CD14-positive monocyte (primary cell): ENCODE results near the gene LIN7A. TPM values are rescaled to one million over a fixed set of nuclear protein-coding genes. Genes with fewer than 3 reads are reported as not detected.

ENCODE experiments used
- DNase-seq, 3 donors: peaks; one replicate each; pipeline ENCODE4 v3.0.0-alpha.2; 2011 to 2022
- H2AFZ ChIP-seq: 2 replicates; pipeline ENCODE4 v1.6.0; 2012; ENCODE audit warnings: mild to moderate bottlenecking, low read depth, low read length, inconsistent platforms; ENCODE audit not compliant: insufficient read depth, poor library complexity, severe bottlenecking
- H3K27ac ChIP-seq, 2 donors: 1 replicate in 1 of 2; 2 replicates in 1 of 2; pipeline ENCODE4 v1.5.1; 2012 to 2013; ENCODE audit warnings: low read length in 2 of 2, control low read depth in 1 of 2, inconsistent platforms in 1 of 2, low read depth in 1 of 2, mild to moderate bottlenecking in 1 of 2
- H3K27me3 ChIP-seq, 2 donors: one replicate each; pipeline versions ENCODE4 v1.6.0 to v1.6.1; 2011 to 2013; ENCODE audit warnings: low read length in 2 of 2; ENCODE audit not compliant: control insufficient read depth in 2 of 2, insufficient read depth in 2 of 2
- H3K36me3 ChIP-seq, 2 donors: replicated peaks in 1 of 2; 1 replicate in 1 of 2; 2 replicates in 1 of 2; pipeline versions ENCODE4 v1.5.1 to v1.6.1; 2012 to 2013; ENCODE audit warnings: low read length in 2 of 2, control low read depth in 1 of 2, inconsistent platforms in 1 of 2, mild to moderate bottlenecking in 1 of 2; ENCODE audit not compliant: insufficient read depth in 2 of 2, control insufficient read depth in 1 of 2
- H3K4me1 ChIP-seq, 2 donors: 1 replicate in 1 of 2; 2 replicates in 1 of 2; pipeline versions ENCODE4 v1.5.1 to v1.6.1; 2012 to 2013; ENCODE audit warnings: low read length in 2 of 2, control low read depth in 1 of 2, inconsistent platforms in 1 of 2, mild to moderate bottlenecking in 1 of 2, moderate library complexity in 1 of 2; ENCODE audit not compliant: insufficient read depth in 2 of 2, control insufficient read depth in 1 of 2
- H3K4me2 ChIP-seq: replicated peaks from 2 replicates; pipeline ENCODE3; 2012; ENCODE audit warnings: low read length, moderate library complexity, mild to moderate bottlenecking; ENCODE audit not compliant: poor library complexity, severe bottlenecking; ENCODE audit errors: extremely low read depth
- H3K4me3 ChIP-seq, 3 experiments: fragments of 200-600 bp in 1 of 3; sonication (generic) in 1 of 3; replicated peaks in 1 of 3; 1 replicate in 2 of 3; 2 replicates in 1 of 3; pipeline ENCODE4 v1.5.1; 2011 to 2013; ENCODE audit warnings: low read length in 3 of 3, mild to moderate bottlenecking in 3 of 3, control low read depth in 2 of 3, low read depth in 2 of 3, inconsistent platforms in 1 of 3, moderate library complexity in 1 of 3
- H3K79me2 ChIP-seq: 2 replicates; pipeline ENCODE4 v1.6.0; 2012; ENCODE audit warnings: mild to moderate bottlenecking, control low read depth, inconsistent platforms, low read length, moderate library complexity; ENCODE audit not compliant: insufficient read depth
- H3K9ac ChIP-seq: 2 replicates; pipeline ENCODE4 v1.6.0; 2017; ENCODE audit warnings: low read length, mild to moderate bottlenecking; ENCODE audit not compliant: insufficient read depth, poor library complexity, severe bottlenecking
- H3K9me3 ChIP-seq, 2 donors: replicated peaks in 1 of 2; 1 replicate in 1 of 2; 2 replicates in 1 of 2; pipeline versions ENCODE4 v1.5.1 to v1.6.1; 2012 to 2013; ENCODE audit warnings: low read length in 2 of 2, control low read depth in 1 of 2; ENCODE audit not compliant: control insufficient read depth in 1 of 2, insufficient read depth in 1 of 2
- H4K20me1 ChIP-seq: 2 replicates; pipeline ENCODE4 v1.6.0; 2012; ENCODE audit warnings: mild to moderate bottlenecking, low read length, control low read depth, moderate library complexity; ENCODE audit not compliant: insufficient read depth
- H3K27ac Mint-ChIP-seq, 7 donors: one replicate each; pipeline ENCODE4 v1.8.0; 2020; ENCODE audit warnings: mild to moderate bottlenecking in 7 of 7, mixed read lengths in 7 of 7, moderate library complexity in 6 of 7, inconsistent platforms in 2 of 7
- H3K27me3 Mint-ChIP-seq, 3 donors: one replicate each; pipeline ENCODE4 v1.8.0; 2021 to 2022; ENCODE audit warnings: low read depth in 3 of 3, mild to moderate bottlenecking in 3 of 3, mixed read lengths in 3 of 3, moderate library complexity in 3 of 3, inconsistent platforms in 1 of 3
- H3K36me3 Mint-ChIP-seq, 2 donors: one replicate each; pipeline ENCODE4 v1.8.0; 2020; ENCODE audit warnings: mixed read lengths in 2 of 2, inconsistent platforms in 1 of 2, mild to moderate bottlenecking in 1 of 2
- H3K4me1 Mint-ChIP-seq: one replicate; pipeline ENCODE4 v1.8.0; 2020; ENCODE audit warnings: mild to moderate bottlenecking, mixed read lengths
- H3K4me3 Mint-ChIP-seq, 2 donors: one replicate each; pipeline ENCODE4 v1.8.0; 2020; ENCODE audit warnings: mild to moderate bottlenecking in 2 of 2, mixed read lengths in 2 of 2, moderate library complexity in 1 of 2
- H3K9me3 Mint-ChIP-seq, 7 donors: one replicate each; pipeline ENCODE4 v1.8.0; 2020 to 2022; ENCODE audit warnings: mixed read lengths in 7 of 7, mild to moderate bottlenecking in 6 of 7, moderate library complexity in 6 of 7, inconsistent platforms in 2 of 7
- WGBS: methylation state at CpG from one replicate; pipeline ENCODE4 v1.1.5; 2013; ENCODE audit warnings: missing lambda C conversion rate; ENCODE audit not compliant: insufficient coverage; 5-methylcytosine and 5-hydroxymethylcytosine counted together
- intact Hi-C, 2 donors: fragments of 100-400 bp; cut with micrococcal nuclease; formaldehyde crosslinking; loops; one replicate each; pipeline versions ENCODE4 v1.15.0 to v1.15.1; 2023
- polyA plus RNA-seq, 3 donors: library from polyadenylated mRNA; depleted of rRNA in 1 of 3; unstranded in 2 of 3; stranded (reverse) in 1 of 3; fragments of 300-500 nt in 2 of 3; fragments of >200 nt in 1 of 3; fragmentation: Illumina TruSeq in 2 of 3; gene quantifications; 1 replicate in 2 of 3; 2 replicates in 1 of 3; pipeline ENCODE4 v1.2.3, GENCODE V29; 2012 to 2021
- TF ChIP-seq, protein P1 (sequence below): fragments of 200-600 bp; IDR thresholded peaks from one replicate; pipeline ENCODE4 v1.8.0; 2022; ENCODE audit warnings: antibody characterized with exemption, mild to moderate bottlenecking

The LIN7A gene
- polyA plus RNA-seq, 3 donors: 8.0 to 16.6 (median 15.2) TPM

DNA sequence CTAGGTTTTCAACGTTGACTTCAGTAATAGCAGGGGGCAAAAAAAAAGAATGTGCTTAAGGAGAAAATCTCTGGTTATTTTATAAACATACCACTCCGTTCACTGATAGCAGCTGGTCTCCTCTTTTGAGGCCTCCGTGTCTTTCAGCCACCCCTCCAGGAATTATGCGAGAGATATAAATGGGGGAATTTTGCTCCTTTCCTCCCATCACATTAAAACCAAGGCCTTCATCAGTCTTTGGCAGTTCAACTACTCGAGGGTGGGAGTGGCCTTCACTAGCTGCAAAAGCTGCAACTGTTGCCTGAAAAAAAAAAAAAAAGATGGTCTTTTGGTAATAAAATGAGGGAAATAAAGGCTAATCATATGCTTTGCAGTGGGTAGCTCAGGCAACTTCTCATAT is 92.1 kb downstream of the LIN7A start:
- Histone ChIP-seq H3K4me1 (no peaks in the 10 kb centered on the region), H2AFZ (no peak overlapping the region), H3K27me3 (no peaks in the 10 kb centered on the region), H3K36me3 (peaks cover 28 to 45% of the 10 kb centered on the region in 2 donors), H4K20me1 (no peaks in the 10 kb centered on the region), H3K9me3 (no peaks in the 10 kb centered on the region), H3K9ac (no peak overlapping the region), H3K4me3 (no peak overlapping the region), H3K4me2 (no peak overlapping the region), H3K27ac (no peak overlapping the region), H3K79me2 (no peaks in the 10 kb centered on the region)
- Mint-ChIP-seq H3K4me3 (no peak overlapping the region), H3K9me3 (no peaks in the 10 kb centered on the region), H3K27me3 (no peaks in the 10 kb centered on the region), H3K4me1 (no peaks in the 10 kb centered on the region), H3K27ac (no peak overlapping the region), H3K36me3 (peaks cover 28 to 37% of the 10 kb centered on the region in 2 donors)
- no peak for DNase-seq
- intact Hi-C loops: no loop called here
- no CpG with 5 or more reads among the region's 5 CpGs for WGBS
- TF ChIP-seq, protein P1, sequence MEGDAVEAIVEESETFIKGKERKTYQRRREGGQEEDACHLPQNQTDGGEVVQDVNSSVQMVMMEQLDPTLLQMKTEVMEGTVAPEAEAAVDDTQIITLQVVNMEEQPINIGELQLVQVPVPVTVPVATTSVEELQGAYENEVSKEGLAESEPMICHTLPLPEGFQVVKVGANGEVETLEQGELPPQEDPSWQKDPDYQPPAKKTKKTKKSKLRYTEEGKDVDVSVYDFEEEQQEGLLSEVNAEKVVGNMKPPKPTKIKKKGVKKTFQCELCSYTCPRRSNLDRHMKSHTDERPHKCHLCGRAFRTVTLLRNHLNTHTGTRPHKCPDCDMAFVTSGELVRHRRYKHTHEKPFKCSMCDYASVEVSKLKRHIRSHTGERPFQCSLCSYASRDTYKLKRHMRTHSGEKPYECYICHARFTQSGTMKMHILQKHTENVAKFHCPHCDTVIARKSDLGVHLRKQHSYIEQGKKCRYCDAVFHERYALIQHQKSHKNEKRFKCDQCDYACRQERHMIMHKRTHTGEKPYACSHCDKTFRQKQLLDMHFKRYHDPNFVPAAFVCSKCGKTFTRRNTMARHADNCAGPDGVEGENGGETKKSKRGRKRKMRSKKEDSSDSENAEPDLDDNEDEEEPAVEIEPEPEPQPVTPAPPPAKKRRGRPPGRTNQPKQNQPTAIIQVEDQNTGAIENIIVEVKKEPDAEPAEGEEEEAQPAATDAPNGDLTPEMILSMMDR: no peak

DNA sequence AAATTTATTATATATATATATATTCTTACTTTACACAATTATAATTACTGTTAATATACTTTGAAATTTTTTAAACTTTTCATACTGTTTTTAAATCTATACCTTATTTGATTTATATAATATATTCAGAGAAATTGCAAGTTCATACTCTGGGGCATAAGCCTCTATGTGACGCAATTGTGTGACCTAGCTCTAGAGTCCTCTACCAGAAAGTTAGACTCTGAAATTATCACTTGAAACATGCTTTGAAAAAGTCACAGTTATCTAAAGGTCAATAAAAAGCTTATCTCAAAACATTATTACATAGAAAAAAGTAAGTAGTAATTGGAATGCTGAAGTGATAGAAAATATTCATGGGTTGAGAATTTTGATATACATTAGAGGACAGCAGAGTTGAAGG is 93.8 kb downstream of the LIN7A start:
- Mint-ChIP-seq H3K27ac (no peak overlapping the region), H3K9me3 (no peaks in the 10 kb centered on the region), H3K27me3 (no peaks in the 10 kb centered on the region), H3K4me1 (no peaks in the 10 kb centered on the region), H3K36me3 (peaks cover 31 to 43% of the 10 kb centered on the region in 2 donors), H3K4me3 (no peak overlapping the region)
- no CpG with 5 or more reads among the region's 1 CpG for WGBS
- intact Hi-C loops: no loop called here
- no peaks in the 10 kb centered on the region for H3K27me3 ChIP-seq
- TF ChIP-seq, protein P1: no peak
- no peaks in the 10 kb centered on the region for H3K4me1 ChIP-seq
- H3K9ac ChIP-seq: no peak overlapping the region
- no peak overlapping the region for H3K4me2 ChIP-seq
- H3K79me2 ChIP-seq: no peaks in the 10 kb centered on the region
- H3K27ac ChIP-seq: no peak overlapping the region
- no peak for DNase-seq
- no peaks in the 10 kb centered on the region for H3K9me3 ChIP-seq
- no peaks in the 10 kb centered on the region for H4K20me1 ChIP-seq
- no peak overlapping the region for H2AFZ ChIP-seq
- H3K4me3 ChIP-seq: no peak overlapping the region
- H3K36me3 ChIP-seq: peaks cover 33 to 46% of the 10 kb centered on the region in 2 donors
